ENCODE results near the gene IFT80. TPM values are rescaled to one million over a fixed set of nuclear protein-coding genes. Genes with fewer than 3 reads are reported as not detected.

IFT80 gene
- total and polyA plus RNA-seq, 2 of the 4 experiments (the other 2 are of a cell fraction), result 15.2 to 16.8 TPM

GRCh38 chr3:160217675-160218074 lies 181.3 kb downstream of the IFT80 start:
- H4K20me1 ChIP-seq (ENCODE audit: insufficient read depth, low read length), result no peaks in the 10 kb centered on the region
- no peak overlapping the region for H3K4me3 ChIP-seq (ENCODE audit: insufficient read depth, low read depth, low read length)
- dilution Hi-C loops (cut with HindIII; ENCODE audit: low sequenced_read_pairs, unreplicated experiment), result no loop called here
- no peak overlapping the region for H3K23ac ChIP-seq (ENCODE audit: low read depth, low read length)
- no peak overlapping the region for H2AK9ac ChIP-seq (replicated peaks; ENCODE audit: low read depth, low read length, poor library complexity)
- POLR2A ChIA-PET (ENCODE audit: unreplicated experiment), result no interaction called here
- CTCF ChIA-PET, result no interaction called here
- no peak for TF ChIP-seq RCOR1 (IDR thresholded peaks at IDR 0.05; ENCODE audit: insufficient replicate concordance, low read length)
- TF ChIP-seq FOS (IDR thresholded peaks at IDR 0.05; ENCODE audit: low read depth, low read length), result no peak
- TF ChIP-seq CEBPB (IDR thresholded peaks at IDR 0.05; ENCODE audit: low read depth, low read length), result no peak
- no peak for TF ChIP-seq POLR2A (IDR thresholded peaks at IDR 0.05; ENCODE audit: low read depth, low read length)
- TF ChIP-seq ELK1 (IDR thresholded peaks at IDR 0.05; ENCODE audit: borderline replicate concordance, low read depth, low read length), result no peak
- TF ChIP-seq MAFK (IDR thresholded peaks at IDR 0.05; ENCODE audit: low read depth, low read length), result no peak
- ATAC-seq (ENCODE audit: low read depth) (no peak), DNase-seq (no peak)
- no peaks in the 10 kb centered on the region for H3K36me3 ChIP-seq (ENCODE audit: control insufficient read depth, insufficient read depth, low read length)
- H2AFZ ChIP-seq (replicated peaks; ENCODE audit: low read length, poor library complexity), result no peak overlapping the region
- H3K18ac ChIP-seq (ENCODE audit: low read depth, low read length), result no peak overlapping the region
- H3K9me3 ChIP-seq (ENCODE audit: control insufficient read depth, insufficient read depth, low read length), result no peaks in the 10 kb centered on the region
- H2BK15ac ChIP-seq (ENCODE audit: low read depth, low read length), result no peak overlapping the region
- H3K27ac ChIP-seq (ENCODE audit: insufficient read depth, low read length), result no peak overlapping the region
- H2BK5ac ChIP-seq (ENCODE audit: low read depth, low read length, poor library complexity, severe bottlenecking), result no peak overlapping the region
- BruUV-seq (replicated peaks), result no TSS peak
- no peaks in the 10 kb centered on the region for H3K4me1 ChIP-seq (ENCODE audit: control insufficient read depth, insufficient read depth, low read length)
- no peaks in the 10 kb centered on the region for H3K9me1 ChIP-seq (ENCODE audit: insufficient read depth, low read length)
- no peak overlapping the region for H3K4ac ChIP-seq (ENCODE audit: low read depth, low read length)
- H3K27me3 ChIP-seq (ENCODE audit: control insufficient read depth, insufficient read depth, low read length), result peaks cover 38% of the 10 kb centered on the region
- H4K5ac ChIP-seq (ENCODE audit: low read depth, low read length), result no peak overlapping the region
- no peak overlapping the region for H3K9ac ChIP-seq (ENCODE audit: low read depth, low read length)
- no peak overlapping the region for H4K91ac ChIP-seq (ENCODE audit: insufficient read depth, low read depth, low read length)
- in situ Hi-C loops (cut with MboI; ENCODE audit: low sequenced_read_pairs), result no loop called here
- no peaks in the 10 kb centered on the region for H3K79me1 ChIP-seq (ENCODE audit: low read depth in 1 of 2, low read length in 2 of 2)
- H2AK5ac ChIP-seq (ENCODE audit: low read depth, low read length), result no peak overlapping the region
- no peak overlapping the region for H3K56ac ChIP-seq (ENCODE audit: extremely low read depth, insufficient read depth, low read length)
- no peak overlapping the region for H3K14ac ChIP-seq (replicated peaks; ENCODE audit: low read depth, low read length)
- no peak overlapping the region for H2BK120ac ChIP-seq (ENCODE audit: low read depth, low read length)
- H2BK20ac ChIP-seq (ENCODE audit: low read depth, low read length), result no peak overlapping the region
- no peak overlapping the region for H4K8ac ChIP-seq (ENCODE audit: low read depth in 2 of 2, low read length in 2 of 2)
- no CpG with 5 or more reads among the region's 4 CpGs for WGBS, 2 experiments (ENCODE audit: extremely low coverage in 2 of 2, insufficient read length in 1 of 2)
- H3K4me2 ChIP-seq (ENCODE audit: low read depth, low read length), result no peak overlapping the region
- intact Hi-C loops (cut with micrococcal nuclease), result no loop called here
